Activated CD8-positive, alpha-beta memory T cell treated with anti-CD3 and anti-CD28 coated beads, Interleukin-2, amount 50 U/mL, for 24 hours (primary cell): ENCODE results near the gene MED14.

Source experiments
- DNase-seq: peaks from one replicate; pipeline ENCODE4 v3.0.0-alpha.2; 2020; ENCODE audit errors: extremely low read depth

MED14 gene

DNA sequence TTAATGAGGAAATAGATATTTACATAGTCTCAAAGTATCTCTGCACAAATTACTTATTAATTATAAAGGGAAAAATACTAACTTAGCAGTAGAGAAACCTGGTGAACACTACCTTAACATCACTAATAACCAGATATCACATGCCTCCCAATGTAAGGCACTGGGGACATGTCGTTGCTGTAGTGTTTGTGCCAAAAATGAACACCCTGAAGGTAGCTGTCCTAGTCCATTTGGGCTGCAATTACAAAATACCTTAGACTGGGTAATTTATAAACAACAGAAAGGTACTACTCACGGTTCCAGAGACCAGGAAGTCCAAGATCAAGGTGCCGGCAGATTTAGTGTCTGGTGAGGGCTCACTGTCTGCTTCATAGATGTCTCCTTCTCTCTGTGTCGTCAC, 122.8 kb downstream of the MED14 start:
- no peak for DNase-seq

DNA sequence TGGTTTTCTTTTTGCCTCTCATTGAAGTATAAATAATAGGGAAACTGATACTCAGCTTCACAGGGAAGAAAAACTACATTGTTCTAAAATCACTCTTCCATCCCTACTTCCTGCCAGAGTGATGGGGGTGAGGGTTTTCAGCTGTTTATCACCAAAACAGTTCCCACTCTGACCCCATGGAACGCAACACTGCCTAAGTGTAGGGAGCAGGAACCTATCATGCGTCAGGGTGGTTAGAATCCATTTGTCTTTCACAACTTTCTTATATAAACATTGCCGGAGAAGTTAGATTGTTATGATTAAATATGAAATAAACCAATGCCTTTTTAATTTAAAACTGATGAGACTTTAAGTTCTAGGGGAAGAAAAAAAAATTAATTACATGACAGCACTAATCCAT, 128.0 kb downstream of the MED14 start:
- no peak for DNase-seq

GRCh38 chrX:40603446-40603845, 131.9 kb downstream of the MED14 start:
- no peak for DNase-seq
